Mesendoderm (in vitro differentiated cells): ENCODE results near the gene EGR1.
A peak's percentile ranks its signal among the peaks of the same experiment; 100 is the strongest.
"Not testable (repeated sequence)": the region's sequence is repeated elsewhere in the genome, so short reads cannot be mapped to it uniquely, and the experiment has no call there.

Experiments used
- DNase-seq: peaks from one replicate; pipeline ENCODE4 v3.0.0; 2013
- H2AK5ac ChIP-seq: 2 replicates; pipeline ENCODE4 v1.6.1; 2013; ENCODE audit warnings: low read length, inconsistent platforms
- H2BK120ac ChIP-seq: 2 replicates; pipeline ENCODE4 v1.6.1; 2013; ENCODE audit warnings: low read depth, mild to moderate bottlenecking, low read length, moderate library complexity, mixed read lengths
- H2BK15ac ChIP-seq: replicated peaks from 2 replicates; pipeline ENCODE4 v1.6.1; 2013; ENCODE audit warnings: low read depth, mild to moderate bottlenecking, moderate library complexity
- H2BK5ac ChIP-seq: 2 replicates; pipeline ENCODE4 v1.6.1; 2013; ENCODE audit warnings: low read length, inconsistent platforms
- H3K18ac ChIP-seq: 2 replicates; pipeline ENCODE4 v1.6.1; 2013; ENCODE audit warnings: mild to moderate bottlenecking, low read length, mixed read lengths
- H3K23ac ChIP-seq: one replicate; pipeline ENCODE4 v1.6.1; 2013; ENCODE audit warnings: low read length
- H3K27ac ChIP-seq: 2 replicates; pipeline ENCODE4 v1.5.1; 2013; ENCODE audit warnings: low read depth, mild to moderate bottlenecking, inconsistent platforms, low read length, moderate library complexity
- H3K27me3 ChIP-seq: 2 replicates; pipeline ENCODE4 v1.6.1; 2013; ENCODE audit warnings: low read length, control low read depth, mild to moderate bottlenecking, inconsistent platforms; ENCODE audit not compliant: insufficient read depth, poor library complexity
- H3K36me3 ChIP-seq: 2 replicates; pipeline ENCODE4 v1.6.1; 2013; ENCODE audit warnings: low read length, inconsistent platforms; ENCODE audit not compliant: control insufficient read depth, insufficient read depth
- H3K4ac ChIP-seq: one replicate; pipeline ENCODE4 v1.6.1; 2013; ENCODE audit warnings: low read depth, mild to moderate bottlenecking, low read length, moderate library complexity
- H3K4me1 ChIP-seq: 2 replicates; pipeline ENCODE4 v1.6.1; 2013; ENCODE audit warnings: low read depth, low read length, inconsistent platforms; ENCODE audit not compliant: control insufficient read depth
- H3K4me2 ChIP-seq: 2 replicates; pipeline ENCODE4 v1.6.1; 2013; ENCODE audit warnings: low read length
- H3K4me3 ChIP-seq: 2 replicates; pipeline ENCODE4 v1.5.1; 2013; ENCODE audit warnings: mild to moderate bottlenecking, low read length
- H3K56ac ChIP-seq: one replicate; pipeline ENCODE4 v1.6.1; 2013; ENCODE audit warnings: low read length
- H3K79me1 ChIP-seq: 2 replicates; pipeline ENCODE4 v1.6.1; 2013; ENCODE audit warnings: low read length, inconsistent platforms
- H3K79me2 ChIP-seq: 2 replicates; pipeline ENCODE4 v1.6.1; 2013; ENCODE audit warnings: mild to moderate bottlenecking, low read length; ENCODE audit not compliant: control insufficient read depth, insufficient read depth
- H3K9ac ChIP-seq: 2 replicates; pipeline ENCODE4 v1.6.1; 2013; ENCODE audit warnings: low read length, inconsistent platforms
- H4K5ac ChIP-seq: one replicate; pipeline ENCODE4 v1.6.1; 2013; ENCODE audit warnings: low read length
- H4K8ac ChIP-seq: one replicate; pipeline ENCODE4 v1.6.1; 2013; ENCODE audit warnings: low read depth, mild to moderate bottlenecking, control low read depth, low read length, moderate library complexity
- WGBS: extraction: QIAGEN DNeasy Blood & Tissue Kit; methylation state at CpG from one replicate; pipeline ENCODE4 v1.1.7; 2013; ENCODE audit warnings: low lambda C conversion rate, missing lambda C conversion rate; ENCODE audit not compliant: insufficient coverage; ENCODE audit errors: extremely low coverage; 5-methylcytosine and 5-hydroxymethylcytosine counted together

The EGR1 gene

DNA sequence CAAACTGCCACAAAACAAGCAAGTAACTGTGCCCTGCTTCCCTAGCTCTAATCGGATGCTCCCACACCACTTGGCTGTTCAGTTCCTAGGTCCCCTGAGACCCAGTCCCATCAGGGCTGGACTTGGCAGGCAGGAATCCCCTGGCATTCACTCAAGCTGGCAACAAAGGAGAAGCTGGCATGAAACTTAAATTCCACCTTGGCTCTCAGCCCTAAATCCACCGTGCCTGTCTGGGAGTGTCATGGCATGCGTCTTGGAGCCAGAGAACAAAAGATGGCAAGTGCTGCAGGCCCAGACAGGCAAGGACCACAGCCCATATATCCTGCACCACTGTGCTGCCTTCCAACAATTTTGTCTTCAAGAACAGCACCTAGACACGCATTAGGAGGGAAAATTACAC, 39.5 kb downstream of the EGR1 start:
- Histone ChIP-seq H2BK120ac (no peak overlapping the region), H3K4me1 (no peaks in the 10 kb centered on the region), H3K79me2 (no peaks in the 10 kb centered on the region), H3K4me2 (no peak overlapping the region), H3K9ac (no peak overlapping the region), H3K27ac (no peak overlapping the region), H2AK5ac (no peak overlapping the region), H2BK15ac (no peak overlapping the region), H3K23ac (no peak overlapping the region), H3K56ac (no peak overlapping the region), H3K36me3 (peaks cover 3% of the 10 kb centered on the region), H3K79me1 (no peaks in the 10 kb centered on the region), H4K8ac (no peak overlapping the region), H3K18ac (no peak overlapping the region), H3K27me3 (no peaks in the 10 kb centered on the region), H3K4me3 (no peak overlapping the region), H4K5ac (no peak overlapping the region), H2BK5ac (no peak overlapping the region), H3K4ac (no peak overlapping the region)
- WGBS: no CpG with 5 or more reads among the region's 4 CpGs
- no peak for DNase-seq

DNA sequence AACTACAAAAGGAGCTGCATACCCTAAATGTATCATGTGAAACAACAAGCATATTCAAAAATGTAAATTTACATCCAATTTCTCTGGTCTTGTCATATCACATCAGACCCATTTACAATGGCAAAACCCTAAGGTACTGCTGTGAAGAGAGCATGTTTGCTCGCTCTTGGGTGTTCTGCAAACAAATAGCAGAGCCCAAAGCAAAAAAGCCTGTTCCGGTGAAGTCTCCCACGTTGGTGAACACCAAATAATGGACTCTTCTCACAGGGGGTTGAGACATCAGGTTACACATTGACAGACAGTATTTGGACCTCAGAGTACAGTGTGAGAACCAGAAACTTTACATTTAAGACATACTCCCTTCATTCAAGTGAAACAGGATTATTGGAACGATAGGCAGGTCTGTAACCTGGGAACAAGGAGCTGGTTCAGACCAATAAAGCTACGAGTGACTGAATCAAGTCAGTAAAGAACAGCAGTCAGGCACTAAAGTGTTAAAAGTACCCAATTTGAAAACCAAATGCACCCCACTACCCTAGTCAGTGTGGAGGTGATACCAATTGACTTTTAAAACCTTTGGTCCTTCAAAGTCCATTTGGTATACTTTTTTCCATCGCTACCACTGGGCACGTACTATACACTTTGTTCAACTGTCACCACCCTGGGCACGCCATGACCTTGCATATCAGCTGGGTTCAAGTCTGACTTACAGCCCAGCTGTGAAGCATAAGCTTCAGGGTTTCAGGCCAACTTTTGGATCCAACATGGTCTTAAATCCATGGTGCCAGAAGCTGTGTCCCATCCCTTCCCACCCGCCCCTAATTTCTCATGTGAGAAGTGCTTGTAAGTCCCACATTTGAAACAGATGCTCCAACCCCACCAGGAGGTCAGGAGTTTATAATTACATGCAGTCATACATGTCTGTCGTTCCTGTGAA, 41.4 kb downstream of the EGR1 start:
- Histone ChIP-seq H3K4ac (no peak overlapping the region), H2AK5ac (no peak overlapping the region), H3K27me3 (no peaks in the 10 kb centered on the region), H4K5ac (no peak overlapping the region), H3K18ac (no peak overlapping the region), H2BK5ac (no peak overlapping the region), H2BK120ac (no peak overlapping the region), H3K79me2 (no peaks in the 10 kb centered on the region), H3K36me3 (peaks cover 5% of the 10 kb centered on the region), H3K27ac (no peak overlapping the region), H3K79me1 (no peaks in the 10 kb centered on the region), H3K4me2 (no peak overlapping the region), H3K4me3 (no peak overlapping the region), H3K23ac (no peak overlapping the region), H3K4me1 (no peaks in the 10 kb centered on the region), H3K9ac (no peak overlapping the region), H4K8ac (no peak overlapping the region), H3K56ac (no peak overlapping the region), H2BK15ac (no peak overlapping the region)
- DNase-seq: no peak
- no CpG with 5 or more reads among the region's 10 CpGs for WGBS

DNA sequence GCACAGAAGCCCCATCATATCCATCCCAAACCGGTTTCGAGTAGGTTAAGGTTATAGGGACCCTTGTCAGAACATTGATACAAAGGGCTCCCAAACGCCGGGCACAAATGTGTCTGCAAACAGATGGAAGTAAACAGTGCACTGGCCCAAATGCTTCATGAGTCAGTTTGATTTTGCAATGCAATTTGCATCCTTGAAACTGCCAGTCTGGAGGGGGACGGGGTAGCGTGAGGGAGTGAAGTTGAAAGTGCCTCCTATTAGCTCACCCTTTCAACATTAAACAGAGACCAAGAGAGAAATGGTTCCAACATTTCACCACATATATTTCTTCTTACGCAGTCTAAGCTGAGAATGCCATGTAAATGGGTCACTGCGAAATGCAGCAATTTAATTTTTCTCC, 42.2 kb downstream of the EGR1 start:
- not testable (repeated sequence) for H3K4me1 ChIP-seq, H2BK5ac ChIP-seq, H3K4ac ChIP-seq, H2AK5ac ChIP-seq, H3K27ac ChIP-seq, H3K79me2 ChIP-seq, H3K56ac ChIP-seq, H3K27me3 ChIP-seq, H3K4me3 ChIP-seq, H2BK120ac ChIP-seq, H3K79me1 ChIP-seq, H3K18ac ChIP-seq, H3K4me2 ChIP-seq, H2BK15ac ChIP-seq, DNase-seq, H3K9ac ChIP-seq, H3K36me3 ChIP-seq, H3K23ac ChIP-seq, H4K8ac ChIP-seq, H4K5ac ChIP-seq
- WGBS: no CpG with 5 or more reads among the region's 8 CpGs

DNA sequence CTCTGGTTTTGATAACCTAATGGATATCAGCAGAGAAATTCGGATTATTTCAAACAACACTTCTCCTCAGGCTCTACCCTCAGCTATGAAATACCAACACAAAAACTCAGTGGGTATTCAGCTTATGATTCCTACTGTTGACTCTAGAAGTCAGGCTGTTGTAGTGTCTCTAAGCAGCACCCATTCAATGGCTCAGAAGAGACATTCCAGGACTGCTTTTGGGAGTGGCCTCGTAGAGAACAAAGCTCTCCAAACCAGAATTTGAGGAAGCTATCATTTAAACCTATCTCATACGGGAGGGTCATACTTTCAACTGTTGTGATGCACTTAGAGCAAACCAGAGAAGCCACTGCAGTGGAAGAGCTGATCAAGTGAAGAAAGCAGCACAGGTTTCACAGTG, 43.7 kb downstream of the EGR1 start:
- Histone ChIP-seq H3K36me3 (peaks cover 8% of the 10 kb centered on the region), H3K27ac (no peak overlapping the region)
- DNase-seq: peak; percentile 60

GRCh38 chr5:138514021-138514420, 48.7 kb downstream of the EGR1 start:
- Histone ChIP-seq H3K18ac (no peak overlapping the region), H2BK15ac (no peak overlapping the region), H3K56ac (no peak overlapping the region), H3K4me2 (no peak overlapping the region), H3K27ac (no peak overlapping the region), H3K36me3 (peaks cover 7% of the 10 kb centered on the region), H4K5ac (no peak overlapping the region), H4K8ac (no peak overlapping the region), H2AK5ac (no peak overlapping the region), H3K9ac (no peak overlapping the region), H3K79me1 (peaks cover 2% of the 10 kb centered on the region), H3K79me2 (peaks cover 4% of the 10 kb centered on the region), H2BK120ac (no peak overlapping the region), H3K23ac (no peak overlapping the region), H3K27me3 (no peaks in the 10 kb centered on the region), H3K4me3 (no peak overlapping the region), H3K4ac (no peak overlapping the region), H3K4me1 (no peaks in the 10 kb centered on the region), H2BK5ac (no peak overlapping the region)
- no peak for DNase-seq
- WGBS: no CpG with 5 or more reads among the region's 1 CpG

More for the DNA sequence above, 43.7 kb downstream of the EGR1 start:
- Histone ChIP-seq H2AK5ac (no peak overlapping the region), H2BK120ac (no peak overlapping the region), H4K5ac (no peak overlapping the region), H3K4me3 (no peak overlapping the region), H3K23ac (no peak overlapping the region), H3K4me2 (no peak overlapping the region), H3K4ac (no peak overlapping the region), H3K56ac (no peak overlapping the region), H3K9ac (no peak overlapping the region), H3K4me1 (no peaks in the 10 kb centered on the region), H3K18ac (no peak overlapping the region), H2BK15ac (no peak overlapping the region), H4K8ac (no peak overlapping the region), H2BK5ac (no peak overlapping the region), H3K27me3 (no peaks in the 10 kb centered on the region), H3K79me1 (no peaks in the 10 kb centered on the region), H3K79me2 (no peaks in the 10 kb centered on the region)
- no CpG with 5 or more reads among the region's 3 CpGs for WGBS
